ENCODE results near the gene KLHL22. TPM values are rescaled to one million over a fixed set of nuclear protein-coding genes. Genes with fewer than 3 reads are reported as not detected.
"Not testable (repeated sequence)": the region's sequence is repeated elsewhere in the genome, so short reads cannot be mapped to it uniquely, and the experiment has no call there.

The KLHL22 gene
- total RNA-seq, 2 experiments from 2014 or later = 24.1 to 27.7 TPM

DNA sequence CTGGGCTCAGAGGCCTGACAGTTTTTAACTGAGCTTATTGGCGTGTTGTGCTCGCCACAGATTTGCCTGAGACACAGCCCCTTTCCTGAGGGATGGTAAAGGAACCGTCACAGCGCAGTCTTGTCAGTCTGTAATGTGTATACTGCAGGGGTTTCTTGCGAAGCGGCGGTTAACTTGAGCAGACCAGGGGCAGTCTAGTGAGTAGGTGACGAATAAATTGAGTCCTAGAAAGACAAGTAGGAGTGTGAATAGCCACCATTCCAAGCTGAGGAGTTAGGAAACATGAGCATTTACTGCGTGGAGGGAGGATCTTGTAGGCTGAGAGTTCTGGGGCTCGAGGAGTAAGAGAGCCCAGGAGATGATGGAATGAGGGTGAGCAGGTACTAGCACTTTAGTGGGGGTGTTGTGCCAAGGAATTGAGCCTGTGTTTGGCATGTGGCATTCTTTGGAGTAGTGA is 13.2 kb upstream of the KLHL22 start:
- TF ChIP-seq, protein P1, sequence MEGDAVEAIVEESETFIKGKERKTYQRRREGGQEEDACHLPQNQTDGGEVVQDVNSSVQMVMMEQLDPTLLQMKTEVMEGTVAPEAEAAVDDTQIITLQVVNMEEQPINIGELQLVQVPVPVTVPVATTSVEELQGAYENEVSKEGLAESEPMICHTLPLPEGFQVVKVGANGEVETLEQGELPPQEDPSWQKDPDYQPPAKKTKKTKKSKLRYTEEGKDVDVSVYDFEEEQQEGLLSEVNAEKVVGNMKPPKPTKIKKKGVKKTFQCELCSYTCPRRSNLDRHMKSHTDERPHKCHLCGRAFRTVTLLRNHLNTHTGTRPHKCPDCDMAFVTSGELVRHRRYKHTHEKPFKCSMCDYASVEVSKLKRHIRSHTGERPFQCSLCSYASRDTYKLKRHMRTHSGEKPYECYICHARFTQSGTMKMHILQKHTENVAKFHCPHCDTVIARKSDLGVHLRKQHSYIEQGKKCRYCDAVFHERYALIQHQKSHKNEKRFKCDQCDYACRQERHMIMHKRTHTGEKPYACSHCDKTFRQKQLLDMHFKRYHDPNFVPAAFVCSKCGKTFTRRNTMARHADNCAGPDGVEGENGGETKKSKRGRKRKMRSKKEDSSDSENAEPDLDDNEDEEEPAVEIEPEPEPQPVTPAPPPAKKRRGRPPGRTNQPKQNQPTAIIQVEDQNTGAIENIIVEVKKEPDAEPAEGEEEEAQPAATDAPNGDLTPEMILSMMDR (IDR thresholded peaks at IDR 0.05) = no peak
- intact Hi-C loops (cut with DNase I, micrococcal nuclease) = loop anchor here (2.0 to 5.0 kb wide), 3 partner anchors 60 to 413 kb away; partner anchors contain the start of genes RANBP1 (in 1 of the 2) and TRMT2A (in 1 of the 2)
- Histone ChIP-seq H3K27me3 (ENCODE audit: control insufficient read depth in 1 of 2, insufficient read depth in 2 of 2, low read length in 2 of 2) (no peaks in the 10 kb centered on the region), H3K9me3 (ENCODE audit: control insufficient read depth in 1 of 2, insufficient read depth in 1 of 2, low read length in 2 of 2) (no peaks in the 10 kb centered on the region), H3K27ac (ENCODE audit: low read depth in 1 of 2, low read length in 2 of 2) (peak overlapping the region in 1 of 2 donors; percentile 56), H3K36me3 (ENCODE audit: insufficient read depth, low read length) (peaks cover 9% of the 10 kb centered on the region), H3K4me3 (ENCODE audit: low read length) (peak overlapping the region; percentile 100), H3K4me1 (ENCODE audit: insufficient read depth, low read length) (peaks cover 54% of the 10 kb centered on the region)
- no peaks in the 10 kb centered on the region for H3K9me3 Mint-ChIP-seq
- H3K36me3 Mint-ChIP-seq (ENCODE audit: low read depth) = peaks cover 50% of the 10 kb centered on the region
- no peaks in the 10 kb centered on the region for H3K27me3 Mint-ChIP-seq
- H3K4me3 Mint-ChIP-seq = peak overlapping the region; percentile 98
- CTCF ChIA-PET = interaction anchor here (1.0 to 2.2 kb wide), 4 partner anchors 17 to 62 kb away, joined by 3 to 10 read pairs (median 5); no protein-coding TSS in a partner anchor
- POLR2A ChIA-PET = interaction anchor here (1.5 to 5.6 kb wide), 8 partner anchors 15 to 79 kb away, joined by 4 to 60 read pairs (median 20); no protein-coding TSS in a partner anchor
- no peak for DNase-seq
- no peak for ATAC-seq (ENCODE audit: poor library complexity)
- peaks cover 57% of the 10 kb centered on the region for H3K4me1 Mint-ChIP-seq (ENCODE audit: low read depth)
- H3K27ac Mint-ChIP-seq = peak overlapping the region; percentile 94

DNA sequence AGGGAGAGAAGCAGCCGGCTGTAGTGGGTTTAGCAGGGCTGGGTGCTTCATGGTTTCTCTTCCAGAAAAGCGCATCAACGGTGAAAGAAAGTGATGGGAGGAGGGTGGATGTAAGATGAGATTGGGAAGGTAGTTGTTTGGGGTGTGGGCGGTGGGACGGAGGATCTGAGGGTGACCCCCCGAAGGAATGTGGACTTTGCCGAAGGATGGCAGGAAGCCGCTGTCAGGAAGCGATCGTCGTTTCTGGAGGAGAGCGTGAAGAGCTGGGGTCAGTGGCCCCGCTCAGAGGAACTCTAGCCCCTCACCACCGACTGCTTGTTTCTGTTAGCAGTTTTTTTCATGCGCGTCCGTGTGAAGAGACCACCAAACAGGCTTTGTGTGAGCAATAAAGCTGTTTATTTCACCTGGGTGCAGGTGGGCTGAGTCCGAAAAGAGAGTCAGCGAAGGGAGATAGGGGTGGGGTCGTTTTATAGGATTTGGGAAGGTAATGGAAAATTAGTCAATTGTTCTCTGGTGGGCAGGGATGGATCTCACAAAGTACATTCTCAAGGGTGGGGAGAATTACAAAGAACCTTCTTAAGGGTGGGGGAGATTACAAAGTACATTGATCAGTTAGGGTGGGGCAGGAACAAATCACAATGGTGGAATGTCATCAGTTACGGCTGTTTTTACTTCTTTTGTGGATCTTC is 12.6 kb upstream of the KLHL22 start:
- CTCF ChIA-PET = interaction anchor here (0.9 to 2.5 kb wide), 6 partner anchors 13 to 63 kb away, joined by 3 to 11 read pairs (median 5); partner anchors contain the start of gene KLHL22
- H3K4me1 Mint-ChIP-seq (ENCODE audit: low read depth) = peaks cover 51% of the 10 kb centered on the region
- peak overlapping the region; percentile 98 for H3K4me3 Mint-ChIP-seq
- H3K4me3 ChIP-seq (ENCODE audit: low read length) = peak overlapping the region; percentile 100
- H3K27ac Mint-ChIP-seq = peak overlapping the region; percentile 94
- H3K27me3 ChIP-seq (ENCODE audit: control insufficient read depth in 1 of 2, insufficient read depth in 2 of 2, low read length in 2 of 2); H3K9me3 ChIP-seq (ENCODE audit: control insufficient read depth in 1 of 2, insufficient read depth in 1 of 2, low read length in 2 of 2); H3K27me3 Mint-ChIP-seq; ATAC-seq (ENCODE audit: poor library complexity); H3K36me3 ChIP-seq (ENCODE audit: insufficient read depth, low read length); DNase-seq; H3K9me3 Mint-ChIP-seq: not testable (repeated sequence)
- H3K4me1 ChIP-seq (ENCODE audit: insufficient read depth, low read length) = peaks cover 48% of the 10 kb centered on the region
- POLR2A ChIA-PET = interaction anchor here (0.6 to 5.6 kb wide), 15 partner anchors 10 to 1355 kb away, joined by 3 to 60 read pairs (median 5); no protein-coding TSS in a partner anchor
- intact Hi-C loops (cut with DNase I, micrococcal nuclease) = loop anchor here (2.0 to 5.0 kb wide), 3 partner anchors 61 to 414 kb away; partner anchors contain the start of genes RANBP1 (in 1 of the 2) and TRMT2A (in 1 of the 2)
- H3K36me3 Mint-ChIP-seq (ENCODE audit: low read depth) = peaks cover 46% of the 10 kb centered on the region
- H3K27ac ChIP-seq (ENCODE audit: low read depth in 1 of 2, low read length in 2 of 2) = peak overlapping the region; percentile 88 to 90

DNA sequence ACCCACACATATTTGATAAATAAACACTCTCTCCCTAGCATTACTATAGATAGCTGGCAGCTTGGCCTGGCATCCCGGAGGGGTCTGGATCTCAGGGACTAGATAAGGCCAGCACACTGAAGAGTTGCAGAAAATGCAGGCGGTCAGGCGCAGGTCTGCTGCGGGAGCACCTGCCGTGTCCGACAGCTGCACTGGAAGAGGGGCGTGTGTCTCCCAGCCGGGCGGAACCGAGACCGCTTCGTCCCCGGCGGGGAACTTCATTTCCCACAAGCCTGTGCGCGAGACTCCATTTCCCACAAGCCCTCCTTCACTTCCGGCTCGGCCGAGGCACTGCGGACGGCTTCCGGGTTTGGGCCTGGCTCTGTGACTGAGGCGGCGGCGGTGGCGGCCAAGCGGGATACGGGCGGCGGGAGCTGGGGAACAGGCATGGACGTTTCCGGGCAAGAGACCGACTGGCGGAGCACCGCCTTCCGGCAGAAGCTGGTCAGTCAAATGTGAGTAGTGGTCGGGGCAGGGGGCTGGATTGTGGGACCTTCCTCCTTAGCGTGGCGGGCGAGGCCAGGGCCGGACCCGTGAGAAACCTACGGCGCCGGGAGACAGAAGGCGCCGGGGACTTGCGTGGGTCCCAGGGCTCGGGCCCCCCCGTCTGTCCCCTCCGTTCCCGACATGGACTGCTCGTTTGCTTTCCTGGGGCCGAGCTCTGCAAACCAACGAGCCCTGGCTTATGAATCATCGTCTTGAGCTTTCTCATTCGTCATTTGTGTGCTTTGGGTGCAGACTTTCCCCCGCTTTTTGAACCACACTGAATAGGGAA is 11.9 kb upstream of the KLHL22 start, which contains the start of gene MED15:
TSS of gene MED15 (plus strand) at position 358 of the 814 bp plus-strand sequence. CDS start at position 427, 69 bp downstream.
- Mint-ChIP-seq H3K27ac (peak within 1 kb of the TSS; percentile 94), H3K4me1 (ENCODE audit: low read depth) (peaks cover 51% of the 10 kb centered on the region), H3K9me3 (no peaks in the 10 kb centered on the region), H3K4me3 (peak within 1 kb of the TSS; percentile 98), H3K36me3 (ENCODE audit: low read depth) (peaks cover 46% of the 10 kb centered on the region), H3K27me3 (no peaks in the 10 kb centered on the region)
- TF ChIP-seq, protein P1 (IDR thresholded peaks at IDR 0.05) = no peak
- POLR2A ChIA-PET = interaction anchor here (0.6 to 5.6 kb wide), 15 partner anchors 11 to 1356 kb away, joined by 3 to 60 read pairs (median 5); no protein-coding TSS in a partner anchor
- Histone ChIP-seq H3K4me3 (ENCODE audit: low read length) (peak within 1 kb of the TSS; percentile 100), H3K27me3 (ENCODE audit: control insufficient read depth in 1 of 2, insufficient read depth in 2 of 2, low read length in 2 of 2) (no peaks in the 10 kb centered on the region), H3K27ac (ENCODE audit: low read depth in 1 of 2, low read length in 2 of 2) (peak within 1 kb of the TSS; percentile 88 to 90), H3K36me3 (ENCODE audit: insufficient read depth, low read length) (peaks cover 7% of the 10 kb centered on the region), H3K9me3 (ENCODE audit: control insufficient read depth in 1 of 2, insufficient read depth in 1 of 2, low read length in 2 of 2) (no peaks in the 10 kb centered on the region), H3K4me1 (ENCODE audit: insufficient read depth, low read length) (peaks cover 42% of the 10 kb centered on the region)
- CTCF ChIA-PET = interaction anchor here (0.9 to 2.5 kb wide), 6 partner anchors 12 to 64 kb away, joined by 3 to 11 read pairs (median 5); partner anchors contain the start of gene KLHL22
- ATAC-seq (ENCODE audit: poor library complexity) = peak; percentile 83
- intact Hi-C loops (cut with DNase I, micrococcal nuclease) = loop anchor here (2.0 to 5.0 kb wide), 4 partner anchors 57 to 415 kb away; partner anchors contain the start of genes RANBP1 (in 1 of the 2) and TRMT2A (in 1 of the 2)
- peak; percentile 77 to 93 (median 84) for DNase-seq
